GM19372 (cell line): Measurements from ENCODE around the gene EIF4B.
"Not testable (repeated sequence)": the region's sequence is repeated elsewhere in the genome, so short reads cannot be mapped to it uniquely, and the experiment has no call there.

ENCODE experiments used
- ATAC-seq: cut with Tn5 transposase; IDR thresholded peaks from one replicate; pipeline ENCODE4 v1.9.1; 2021; ENCODE audit warnings: mild to moderate bottlenecking, low read depth, moderate library complexity; ENCODE audit not compliant: unreplicated experiment

EIF4B gene

DNA sequence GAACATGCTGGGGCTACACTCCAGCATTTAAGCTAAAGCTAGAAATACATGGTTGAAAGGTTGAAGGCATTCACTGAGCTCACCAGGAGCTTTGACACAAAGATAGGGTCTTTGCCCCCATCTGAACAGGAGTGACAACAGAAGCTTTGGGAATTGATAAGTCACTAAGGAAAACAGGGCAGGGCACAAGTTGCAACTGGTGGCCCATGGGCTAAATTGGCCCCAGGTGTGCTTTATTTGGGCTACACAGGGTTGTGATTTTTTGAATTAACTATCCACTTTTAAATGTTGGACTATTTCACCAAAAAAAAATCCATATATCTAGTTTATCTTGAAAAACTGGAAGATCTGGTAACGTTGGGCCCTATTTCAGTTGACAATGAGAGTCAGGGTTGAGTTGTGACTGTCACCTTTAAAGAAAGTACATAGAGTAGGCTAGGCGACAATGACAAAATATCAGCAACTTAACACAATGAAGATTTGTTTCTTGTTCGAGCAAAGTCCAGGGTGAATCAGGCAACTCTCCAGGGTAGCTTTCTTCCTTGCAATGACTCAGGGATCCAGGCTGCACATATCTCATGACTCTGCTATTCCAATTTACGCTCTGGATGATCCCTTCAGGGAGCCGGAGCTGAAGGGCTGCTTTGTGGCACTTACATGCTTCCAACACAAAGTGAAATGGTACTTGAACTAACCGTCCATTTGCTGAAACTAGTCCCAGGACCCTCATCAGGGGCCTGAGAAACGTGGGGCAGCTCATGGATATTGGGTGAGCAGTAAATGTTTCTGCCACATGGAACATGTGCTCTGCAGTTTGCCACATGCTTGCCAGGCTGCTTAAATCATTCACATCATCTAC, 13.3 kb upstream of the EIF4B start:
- no peak for ATAC-seq

DNA sequence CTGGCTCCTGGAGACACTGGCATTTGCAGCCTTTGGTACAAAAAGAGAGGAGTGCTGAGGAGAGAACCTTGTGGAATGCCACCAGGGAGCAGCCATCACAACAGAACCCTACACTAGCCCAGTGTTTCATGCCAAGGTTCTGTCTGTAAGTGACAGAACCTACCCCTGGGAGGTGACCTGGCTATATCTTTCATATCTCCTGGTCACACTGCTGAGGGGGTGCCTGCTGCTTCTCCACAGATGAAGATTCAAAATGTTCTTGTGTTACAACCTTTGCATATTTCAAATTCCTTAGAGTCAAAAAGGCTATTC, 12.7 kb upstream of the EIF4B start:
- no peak for ATAC-seq

DNA sequence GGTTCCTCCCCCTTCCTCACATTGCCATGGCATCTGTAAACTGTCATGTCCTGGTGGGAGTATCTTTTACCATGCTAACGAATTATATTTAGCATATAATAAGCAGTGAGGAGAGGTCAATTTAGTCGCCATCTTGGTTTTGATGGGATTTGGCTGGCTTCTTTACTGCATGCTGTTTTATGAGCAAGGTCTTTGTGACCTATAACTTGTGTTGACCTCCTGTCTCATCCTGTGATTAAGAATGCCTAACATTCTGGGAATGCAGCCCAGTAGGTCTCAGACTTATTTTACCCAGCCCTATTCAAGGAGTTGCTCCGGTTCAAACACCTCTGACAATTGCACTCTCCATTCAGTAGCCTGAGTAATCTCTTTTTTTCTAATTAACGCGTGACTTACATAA, 2.1 kb upstream of the EIF4B start:
- ATAC-seq, result no peak

DNA sequence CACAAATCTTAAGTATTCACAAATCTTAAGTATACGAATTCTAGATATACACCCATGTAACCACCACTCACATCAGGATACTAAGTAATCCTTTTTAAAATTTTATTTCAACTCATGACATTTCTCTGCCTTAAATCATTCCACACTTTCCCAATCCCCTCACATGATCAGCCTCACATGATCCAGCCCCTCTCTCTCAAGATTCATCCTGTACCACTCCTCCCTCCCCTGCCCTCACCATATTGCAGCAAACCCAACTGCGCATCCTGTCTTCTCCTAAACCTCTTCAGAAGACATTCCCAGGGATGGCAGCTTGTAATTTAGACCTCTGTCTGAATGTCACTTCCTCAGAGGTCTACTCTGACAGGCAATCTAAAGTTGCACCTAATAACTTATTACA, 1.7 kb upstream of the EIF4B start:
- ATAC-seq, result no peak

DNA sequence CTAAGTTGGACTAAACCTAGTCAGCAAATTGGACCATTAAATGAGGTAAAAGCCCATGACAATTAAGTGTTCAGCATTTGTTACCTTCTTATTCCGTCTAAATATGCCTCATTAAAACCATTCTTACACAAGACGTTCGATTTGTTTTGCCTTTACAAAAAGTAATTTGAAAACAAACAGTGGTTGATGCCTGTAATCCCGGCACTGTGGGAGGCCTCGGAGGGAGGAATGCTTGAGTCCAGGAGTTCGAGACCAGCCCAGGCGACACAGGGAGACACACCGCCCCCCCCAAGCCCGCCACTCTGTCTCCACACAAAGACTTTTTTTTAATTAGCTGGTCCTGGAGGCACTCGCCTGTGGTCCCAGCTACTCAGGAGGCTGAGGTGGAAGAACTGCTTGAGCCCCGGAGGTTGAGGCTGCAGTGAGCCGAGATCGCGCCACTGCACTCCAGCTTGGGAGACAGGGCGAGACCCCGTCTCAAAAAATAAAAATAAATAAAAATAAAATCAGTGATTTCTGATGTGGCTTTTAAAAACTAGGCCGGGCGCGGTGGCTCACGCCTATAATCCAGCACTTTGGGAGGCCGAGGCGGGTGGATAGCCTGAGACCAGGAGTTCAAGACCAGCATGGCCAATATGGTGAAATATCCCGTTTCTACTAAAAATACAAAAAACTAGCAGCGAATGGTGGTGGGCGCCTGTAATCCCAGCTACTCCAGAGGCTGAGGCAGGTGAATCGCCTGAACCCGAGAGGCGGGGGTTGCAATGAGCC, 856 bp upstream of the EIF4B start:
- no peak for ATAC-seq

DNA sequence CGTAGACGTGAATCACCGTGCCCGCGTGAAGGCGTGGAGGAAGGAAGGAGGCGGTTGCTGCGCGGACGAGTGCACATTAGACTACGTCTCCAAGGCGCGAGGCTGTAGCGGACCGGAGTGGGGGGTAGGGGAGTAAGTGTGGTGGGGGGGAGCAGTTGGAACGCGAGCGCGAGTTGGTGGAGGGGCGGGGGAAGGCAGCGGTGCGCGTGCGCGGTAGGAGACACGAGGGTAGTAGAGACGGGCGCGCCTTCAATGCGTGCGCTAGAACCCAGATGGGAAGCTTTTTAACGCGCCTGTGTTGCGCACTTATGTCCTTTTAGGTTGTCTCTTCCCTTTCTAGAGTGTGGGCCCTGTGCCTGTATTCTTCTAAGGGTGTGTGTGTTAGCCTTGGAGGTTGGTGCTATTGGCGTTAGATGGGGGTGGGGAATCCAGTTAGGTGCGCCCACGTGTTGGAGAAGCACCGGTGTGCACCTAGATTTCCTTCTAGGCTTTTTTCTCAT, 604 bp downstream of the EIF4B start:
- peak; percentile 8 for ATAC-seq

DNA sequence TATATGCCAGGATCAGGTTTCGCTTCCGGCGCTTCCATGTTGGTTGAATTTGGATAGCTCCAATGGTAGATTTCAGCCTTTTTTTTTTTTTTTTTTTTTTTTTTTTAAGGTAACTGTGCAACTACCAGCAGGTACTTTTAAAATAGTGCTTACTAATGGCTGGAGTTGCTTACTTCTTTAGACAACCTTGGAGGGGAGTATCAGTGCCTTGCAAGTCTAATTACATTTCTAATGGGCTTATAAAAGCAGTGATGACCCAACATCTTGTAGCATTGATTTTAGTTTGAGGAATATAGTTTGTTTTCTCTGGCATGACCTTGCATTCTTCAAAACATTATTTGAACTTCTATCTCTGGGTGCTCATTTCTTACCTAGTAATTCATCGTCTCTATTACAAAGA, 1.1 kb downstream of the EIF4B start:
- ATAC-seq, result no peak

DNA sequence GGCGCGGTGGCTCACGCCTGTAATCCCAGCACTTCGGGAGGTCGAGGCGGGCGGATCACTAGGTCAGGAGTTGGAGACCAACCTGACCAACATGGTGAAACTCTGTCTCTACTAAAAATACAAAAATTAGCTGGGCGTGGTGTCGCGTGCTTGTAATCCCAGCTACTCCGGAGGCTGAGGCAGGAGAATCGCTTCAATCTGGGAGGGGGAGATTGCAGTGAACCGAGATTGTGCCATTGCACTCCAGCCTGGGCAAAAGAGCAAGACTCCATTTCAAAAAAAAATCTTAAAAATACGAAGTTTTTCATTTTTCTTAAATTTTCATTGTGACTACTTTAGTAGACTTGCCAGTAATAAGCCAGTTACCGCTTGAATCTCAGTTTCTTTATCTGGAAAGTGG, 2.5 kb downstream of the EIF4B start:
- ATAC-seq, result not testable (repeated sequence)

DNA sequence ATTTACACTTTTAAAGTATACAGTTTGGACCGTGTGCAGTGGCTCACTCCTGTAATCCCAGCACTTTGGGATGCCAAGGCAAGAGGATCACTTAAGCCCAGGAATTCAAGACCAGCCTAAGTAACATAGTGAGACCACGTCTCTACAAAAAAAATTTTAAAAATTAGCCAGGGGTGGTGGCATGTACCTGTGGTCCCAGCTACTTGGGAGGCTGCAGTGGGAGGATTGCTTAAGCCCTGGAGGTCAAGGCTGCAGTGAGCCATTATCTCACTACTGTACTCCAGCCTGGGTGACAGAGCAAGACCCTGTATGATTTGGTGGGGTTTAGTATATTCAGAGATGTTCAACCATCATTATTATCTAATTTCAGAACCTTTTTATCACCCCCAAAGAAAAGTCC, 4.7 kb downstream of the EIF4B start:
- no peak for ATAC-seq

DNA sequence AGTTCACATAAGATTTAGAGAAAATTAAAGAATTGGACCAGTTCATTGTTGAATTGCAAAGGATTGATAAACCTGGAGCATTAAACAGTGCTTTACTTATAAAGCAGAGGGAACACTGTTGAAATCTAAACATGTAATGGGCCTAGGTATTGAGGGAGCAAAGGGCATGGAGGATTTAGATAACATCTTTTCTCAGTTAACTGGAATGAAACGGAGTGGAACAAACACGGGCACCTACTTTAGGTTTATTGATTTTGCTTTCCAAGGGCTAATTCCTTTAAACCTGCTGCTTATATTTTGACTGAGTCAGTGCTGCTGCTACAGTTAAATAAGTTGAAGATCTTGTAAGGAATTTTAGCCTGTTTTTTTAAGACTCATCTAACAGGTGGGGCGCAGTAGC, 5.6 kb downstream of the EIF4B start:
- no peak for ATAC-seq

DNA sequence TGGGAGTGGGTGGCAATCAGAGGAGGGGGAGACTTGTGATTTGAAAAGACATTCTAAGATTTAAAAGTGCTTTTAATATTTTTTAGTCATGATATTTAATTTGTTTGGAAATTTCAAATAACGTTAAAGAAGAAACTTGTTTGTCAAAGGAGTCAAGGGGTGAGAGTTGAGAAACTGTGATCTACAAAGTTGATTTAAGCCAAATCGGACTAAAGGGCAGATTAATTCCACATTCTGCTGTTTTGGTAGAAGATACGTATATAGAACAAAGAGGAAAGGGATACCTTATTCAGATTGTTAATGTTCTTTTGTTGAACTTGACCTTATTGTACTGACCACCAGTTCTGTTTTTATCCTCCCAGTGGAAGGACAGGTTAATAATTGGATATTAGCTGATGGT, 6.7 kb downstream of the EIF4B start:
- no peak for ATAC-seq

DNA sequence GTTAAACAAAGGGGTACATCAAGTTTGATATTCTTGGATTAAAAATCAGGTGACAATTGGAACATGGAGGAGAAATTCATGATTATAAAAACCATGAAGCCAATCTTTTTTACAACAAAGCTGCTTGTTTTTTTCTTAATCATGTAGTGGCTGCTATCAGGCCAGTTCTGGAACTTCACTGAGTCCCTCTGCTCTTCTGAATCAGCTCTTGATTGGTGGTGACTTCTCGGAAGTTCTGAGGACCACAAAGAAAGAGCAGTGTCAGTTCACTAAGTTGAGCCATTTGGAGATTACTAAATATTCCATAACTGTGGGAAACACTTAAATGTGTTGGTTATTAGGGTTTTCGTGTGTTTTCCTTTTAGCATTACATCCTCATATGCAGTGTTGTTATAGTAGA, 8.5 kb downstream of the EIF4B start:
- ATAC-seq, result no peak

DNA sequence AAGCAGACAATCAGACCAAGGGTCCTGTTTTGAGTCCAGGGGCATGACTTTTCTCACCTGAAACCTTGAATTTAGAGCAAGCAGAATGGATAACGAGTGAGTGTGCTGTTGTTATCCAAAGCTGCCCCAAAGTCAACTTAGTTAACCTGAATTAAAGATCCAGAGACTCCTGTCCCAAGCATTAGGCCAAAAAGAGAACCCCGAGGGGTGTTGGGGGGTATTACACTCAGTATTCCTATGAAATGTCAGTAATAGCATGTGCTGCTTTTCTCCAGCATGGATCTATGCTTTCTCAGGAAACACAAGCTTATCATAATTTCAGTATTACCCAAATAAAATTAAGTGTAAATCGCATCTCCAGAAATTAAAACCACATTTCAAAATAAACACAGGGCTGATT, 19.0 kb downstream of the EIF4B start:
- ATAC-seq, result no peak

DNA sequence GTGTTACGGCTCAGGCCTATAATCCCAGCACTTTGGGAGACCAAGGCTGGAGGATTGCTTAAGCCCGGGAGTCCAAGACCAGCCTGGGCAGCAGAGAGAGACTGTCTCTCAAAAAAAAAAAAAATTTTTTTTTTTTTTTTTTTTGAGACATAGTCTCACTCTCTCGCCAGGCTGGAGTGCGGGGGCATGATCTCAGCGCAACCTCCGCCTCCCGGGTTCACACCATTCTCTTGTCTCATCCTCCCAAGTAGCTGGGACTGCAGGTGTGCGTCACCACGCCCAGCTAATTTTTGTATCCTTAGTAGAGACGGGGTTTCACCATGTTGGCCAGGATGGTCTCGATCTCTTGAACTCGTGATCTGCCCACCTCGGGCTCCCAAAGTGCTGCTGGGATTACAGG, 20.8 kb downstream of the EIF4B start:
- ATAC-seq, result not testable (repeated sequence)

DNA sequence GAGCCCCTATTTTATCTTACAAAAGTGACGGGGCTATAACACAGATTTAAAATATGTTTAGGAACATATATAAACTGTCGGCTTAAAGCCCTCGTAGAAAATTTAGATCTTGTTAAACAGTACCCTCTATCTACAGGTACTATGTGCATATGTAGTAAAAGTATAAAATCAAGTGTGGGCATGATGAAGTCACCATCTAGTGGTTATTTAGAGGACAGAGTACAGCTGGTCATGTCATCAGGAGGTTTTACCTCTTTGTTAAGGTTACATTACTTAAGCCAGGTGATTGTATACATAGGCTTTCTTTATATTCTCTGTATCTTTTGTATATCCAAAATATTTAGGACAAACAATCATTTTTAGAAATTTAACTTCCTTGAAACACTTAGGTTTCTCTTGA, 25.4 kb downstream of the EIF4B start:
- no peak for ATAC-seq

DNA sequence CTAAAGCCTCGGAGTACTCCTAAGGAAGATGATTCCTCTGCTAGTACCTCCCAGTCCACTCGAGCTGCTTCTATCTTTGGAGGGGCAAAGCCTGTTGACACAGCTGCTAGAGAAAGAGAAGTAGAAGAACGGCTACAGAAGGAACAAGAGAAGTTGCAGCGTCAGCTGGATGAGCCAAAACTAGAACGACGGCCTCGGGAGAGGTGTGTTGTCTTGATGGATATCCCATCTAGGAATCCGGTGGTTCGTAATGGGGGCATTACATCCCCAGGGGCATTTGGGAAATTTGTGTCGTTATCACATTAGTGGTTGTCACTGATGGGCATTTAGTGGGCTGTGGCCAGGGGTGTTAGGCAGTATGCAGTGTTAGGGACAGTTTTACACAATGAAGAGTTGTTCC, 27.6 kb downstream of the EIF4B start:
- not testable (repeated sequence) for ATAC-seq

DNA sequence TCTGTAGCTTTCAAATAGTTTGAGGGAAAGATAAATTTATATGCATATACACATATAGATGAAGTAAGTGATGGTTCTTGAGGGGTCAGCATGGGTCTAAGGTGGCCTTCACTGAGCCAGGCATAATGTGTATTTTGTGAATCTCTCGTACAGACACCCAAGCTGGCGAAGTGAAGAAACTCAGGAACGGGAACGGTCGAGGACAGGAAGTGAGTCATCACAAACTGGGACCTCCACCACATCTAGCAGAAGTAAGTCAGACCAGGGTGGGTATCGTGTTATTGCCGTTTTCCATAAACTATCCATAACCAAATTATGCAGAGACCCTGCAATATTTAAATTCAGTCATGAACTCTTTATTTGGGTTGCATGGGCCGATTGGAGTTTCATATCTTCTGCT, 28.2 kb downstream of the EIF4B start:
- ATAC-seq, result no peak

DNA sequence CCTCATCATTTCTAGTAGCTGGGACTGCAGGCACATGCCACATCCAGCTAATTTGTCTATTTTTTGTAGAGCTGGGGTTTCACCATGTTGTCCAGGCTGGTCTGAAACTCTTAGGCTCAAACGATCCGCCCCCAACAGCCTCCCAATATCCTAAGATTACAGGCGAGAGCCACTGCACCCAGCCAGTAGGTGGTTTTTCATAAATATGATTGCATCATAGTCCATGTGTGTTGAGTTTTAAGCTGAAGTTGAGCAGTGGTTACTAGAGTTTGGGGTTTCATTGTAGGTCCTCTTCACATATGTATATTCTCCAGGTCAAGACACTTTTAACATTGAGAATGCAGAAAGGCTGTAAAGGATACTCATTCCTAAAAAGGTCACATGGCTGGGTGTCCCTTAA, 30.5 kb downstream of the EIF4B start:
- no peak for ATAC-seq

DNA sequence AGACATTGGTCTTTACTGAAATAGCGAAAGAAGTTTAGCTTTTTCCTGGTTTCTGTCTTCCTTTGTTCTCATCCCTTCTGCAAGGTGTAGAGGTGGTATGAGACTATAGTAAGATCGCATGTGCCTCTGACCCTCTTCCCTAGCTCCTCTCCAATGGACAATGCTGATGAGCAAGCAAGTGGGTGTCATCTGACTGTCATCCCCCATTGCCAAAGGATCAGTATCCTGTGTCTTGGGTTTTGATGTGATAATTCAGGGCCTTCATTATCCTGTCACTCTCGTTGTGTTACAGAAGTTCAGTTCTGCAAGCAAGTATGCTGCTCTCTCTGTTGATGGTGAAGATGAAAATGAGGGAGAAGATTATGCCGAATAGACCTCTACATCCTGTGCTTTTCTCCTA, 33.6 kb downstream of the EIF4B start:
- ATAC-seq, result no peak

DNA sequence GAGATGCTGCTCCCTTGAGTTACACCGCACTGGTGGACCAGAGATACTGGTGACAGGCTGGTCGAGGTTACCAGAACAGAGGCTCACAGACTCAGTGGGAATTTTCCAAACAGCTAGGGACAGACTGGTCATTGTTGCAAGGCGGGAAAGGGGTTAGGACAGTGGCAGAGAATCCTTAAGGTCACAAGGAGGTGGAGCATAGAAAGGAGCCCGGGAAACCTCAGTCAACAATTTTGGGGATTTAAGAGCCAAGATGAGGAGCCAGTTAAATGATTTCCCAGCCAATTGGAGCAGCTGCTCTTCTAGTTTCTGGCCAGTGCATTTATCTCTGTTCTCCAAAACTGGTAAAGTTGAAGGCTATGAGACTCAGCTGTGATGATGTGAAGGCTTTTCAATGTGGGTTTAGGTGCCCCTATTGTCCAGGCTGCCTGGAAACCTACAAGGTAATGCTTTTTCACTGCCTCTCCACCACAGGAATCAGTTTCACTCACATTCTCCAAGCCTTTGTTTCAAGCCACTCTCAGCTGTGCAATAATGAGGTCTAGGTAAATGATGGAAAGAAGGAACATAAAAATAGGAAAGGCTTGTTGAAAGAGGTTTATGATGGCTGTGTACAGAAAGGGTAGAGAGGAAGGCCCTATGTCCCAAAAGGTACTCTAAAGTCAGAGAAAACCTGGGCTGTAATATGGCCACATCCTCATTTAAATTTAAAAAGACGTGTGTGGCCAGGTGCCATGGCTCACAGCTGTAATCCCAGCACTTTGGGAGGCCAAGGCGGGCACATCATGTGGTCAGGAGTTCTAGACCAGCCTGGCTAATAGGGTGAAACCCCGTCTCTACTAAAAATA, 36.6 kb downstream of the EIF4B start:
- ATAC-seq, result no peak

DNA sequence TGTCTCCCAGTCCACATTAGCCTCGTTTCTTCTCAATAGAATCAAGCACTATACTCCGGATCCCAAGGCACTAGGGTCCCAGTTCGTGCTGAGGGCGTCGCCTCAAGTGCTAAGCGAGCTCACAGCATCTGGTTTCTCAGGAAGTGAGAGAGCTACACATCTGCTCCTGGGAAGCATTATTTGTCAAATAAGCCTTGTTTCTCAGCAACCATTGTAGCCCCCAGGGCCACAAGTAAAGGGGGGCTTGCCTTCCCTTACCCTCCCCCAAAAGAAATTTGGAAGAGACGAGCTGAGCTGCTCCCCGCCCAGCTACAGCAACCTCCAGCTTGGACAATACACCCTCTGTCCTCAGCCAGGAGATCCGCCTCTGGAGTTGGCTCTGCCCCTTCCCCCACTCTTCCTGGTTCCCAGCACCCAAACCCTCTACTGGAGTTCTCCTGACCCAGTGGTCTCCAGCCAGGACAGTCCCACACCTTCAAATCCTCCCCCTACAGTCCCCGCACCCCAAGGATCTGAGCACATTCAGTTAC, 37.9 kb downstream of the EIF4B start:
- no peak for ATAC-seq
